Bronchial epithelial cell (primary cell): ENCODE results near the gene AUTS2. TPM values are rescaled to one million over a fixed set of nuclear protein-coding genes. Genes with fewer than 3 reads are reported as not detected.

Source experiments
- DNase-seq: peaks from one replicate; pipeline ENCODE4 v3.0.0-alpha.2; 2010; ENCODE audit warnings: low read depth
- FAIRE-seq: peaks from 2 replicates; lab custom pipeline; 2011; peaks lifted over from hg19 to GRCh38; lab: Jason Lieb, UNC
- H3K27me3 ChIP-seq: 2 replicates; pipeline ENCODE4 v1.5.1; 2011; ENCODE audit warnings: low read length; ENCODE audit not compliant: control insufficient read depth, insufficient read depth
- H3K36me3 ChIP-seq: 2 replicates; pipeline ENCODE4 v1.5.1; 2011; ENCODE audit warnings: low read length; ENCODE audit not compliant: control insufficient read depth, insufficient read depth
- H3K4me3 ChIP-seq: 2 replicates; pipeline ENCODE4 v1.5.1; 2011; ENCODE audit warnings: mild to moderate bottlenecking, low read depth, low read length, control low read depth
- CTCF ChIP-seq: IDR thresholded peaks from 2 replicates; pipeline ENCODE4 v1.5.1; 2011; ENCODE audit warnings: mild to moderate bottlenecking, moderate library complexity, low read length, control low read depth, inconsistent platforms; ENCODE audit not compliant: insufficient read depth, severe bottlenecking
- total RNA-seq: library from RNA; depleted of rRNA; stranded (reverse); fragments of >200 nt; gene quantifications from 2 replicates; pipeline ENCODE4 v1.2.1, GENCODE V29; 2014

Gene AUTS2
- total RNA-seq, 1 donor from 2014 or later: 9.5 TPM

DNA sequence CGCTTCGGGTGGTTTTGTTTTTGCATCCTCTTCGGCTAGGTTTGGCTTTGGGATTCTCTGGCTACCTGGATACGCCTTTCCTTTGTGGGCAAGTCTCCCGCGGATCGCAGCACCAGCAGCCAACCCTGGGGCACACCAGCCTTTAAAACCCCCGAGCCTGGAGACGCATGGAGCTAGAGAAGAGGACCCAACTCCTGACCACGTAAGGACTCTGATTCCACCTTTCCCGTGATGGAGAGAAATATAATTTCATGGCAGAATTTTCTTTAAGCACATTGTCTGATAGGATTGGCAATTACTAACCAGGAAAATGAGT lies 998.3 kb downstream of the AUTS2 start:
- no peak for FAIRE-seq
- H3K4me3 ChIP-seq: peak overlapping the region; percentile 60
- no peaks in the 10 kb centered on the region for H3K36me3 ChIP-seq
- no peak for TF ChIP-seq CTCF
- DNase-seq: no peak
- H3K27me3 ChIP-seq: no peaks in the 10 kb centered on the region

GRCh38 chr7:70597066-70597465 lies 998.8 kb downstream of the AUTS2 start:
- H3K4me3 ChIP-seq: peak overlapping the region; percentile 60
- FAIRE-seq: no peak

GRCh38 chr7:70598976-70599375 lies 1000.7 kb downstream of the AUTS2 start:
- H3K27me3 ChIP-seq: no peaks in the 10 kb centered on the region
- TF ChIP-seq CTCF: no peak
- no peak overlapping the region for H3K4me3 ChIP-seq
- peak; percentile 100 for DNase-seq
- no peaks in the 10 kb centered on the region for H3K36me3 ChIP-seq
- FAIRE-seq: peak; percentile 96

More at GRCh38 chr7:70597066-70597465, 998.8 kb downstream of the AUTS2 start:
- DNase-seq: no peak
- Histone ChIP-seq H3K27me3 (no peaks in the 10 kb centered on the region), H3K36me3 (no peaks in the 10 kb centered on the region)
- TF ChIP-seq CTCF: no peak

GRCh38 chr7:70599446-70600190 lies 1001.3 kb downstream of the AUTS2 start:
- no peaks in the 10 kb centered on the region for H3K36me3 ChIP-seq
- TF ChIP-seq CTCF: no peak
- DNase-seq (peak; percentile 90), FAIRE-seq (peak; percentile 96)
- no peaks in the 10 kb centered on the region for H3K27me3 ChIP-seq
- no peak overlapping the region for H3K4me3 ChIP-seq

GRCh38 chr7:70600993-70601392 lies 1002.7 kb downstream of the AUTS2 start:
- no peak for DNase-seq
- FAIRE-seq: no peak
- H3K4me3 ChIP-seq: no peak overlapping the region
- no peak for TF ChIP-seq CTCF
- H3K27me3 ChIP-seq: no peaks in the 10 kb centered on the region
- no peaks in the 10 kb centered on the region for H3K36me3 ChIP-seq

DNA sequence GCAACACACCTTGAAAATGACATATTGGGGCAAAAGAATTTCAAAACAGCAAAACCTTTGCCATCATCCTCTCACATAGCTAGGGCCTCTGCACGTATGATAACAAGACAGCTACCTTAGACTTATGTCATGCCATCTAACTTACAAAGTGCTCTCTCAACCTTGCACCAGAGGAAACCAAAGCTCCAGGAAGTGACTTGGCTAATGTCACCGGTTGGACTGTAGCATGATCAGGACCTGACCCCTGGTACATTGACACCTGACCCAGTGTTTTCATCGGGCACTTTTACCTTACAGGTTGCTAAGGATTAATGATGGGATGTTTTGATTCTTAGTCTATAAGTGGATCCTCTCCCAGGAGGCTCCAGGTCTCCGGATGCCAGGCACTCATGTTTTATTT lies 1003.8 kb downstream of the AUTS2 start:
- Histone ChIP-seq H3K4me3 (no peak overlapping the region), H3K36me3 (no peaks in the 10 kb centered on the region), H3K27me3 (no peaks in the 10 kb centered on the region)
- no peak for DNase-seq
- no peak for TF ChIP-seq CTCF
- FAIRE-seq: no peak
